Hippocampal formation (tissue), 2 donors: ENCODE data around the gene NME4.
A peak's percentile ranks its signal among the peaks of the same experiment; 100 is the strongest.
"Not testable (repeated sequence)": the region's sequence is repeated elsewhere in the genome, so short reads cannot be mapped to it uniquely, and the experiment has no call there.

Experiments
- DNase-seq, 2 donors: peaks; one replicate each; lab custom pipeline; 2025; lab: John Stamatoyannopoulos, UW

NME4 gene

DNA sequence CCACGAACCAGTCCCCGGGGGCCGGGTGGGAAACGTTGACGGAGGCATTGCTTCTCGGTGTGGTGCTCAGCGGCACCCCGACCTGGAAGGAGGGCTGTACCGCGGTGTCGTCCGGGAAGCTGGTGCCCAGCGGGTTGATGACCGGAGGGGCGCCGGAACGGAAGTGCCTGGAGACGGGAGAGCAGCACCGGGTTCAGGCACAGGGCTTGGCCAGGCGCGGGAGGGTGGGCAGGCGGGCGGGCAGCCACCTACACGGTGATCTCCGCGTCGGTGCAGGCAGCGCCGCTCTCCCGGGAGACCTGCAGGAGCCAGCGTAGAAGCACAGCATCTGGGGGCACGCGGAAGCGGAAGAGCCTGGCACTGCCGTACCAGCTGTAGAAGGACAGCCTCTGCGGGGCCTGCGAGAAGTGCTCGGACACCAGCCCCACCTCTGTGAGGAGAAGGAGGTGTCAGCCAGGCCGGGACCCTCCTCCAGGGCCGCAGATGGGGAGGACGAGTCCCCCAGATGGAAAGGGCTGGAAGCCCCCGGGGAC is 19.5 kb upstream of the NME4 start:
- DNase-seq: no peak

DNA sequence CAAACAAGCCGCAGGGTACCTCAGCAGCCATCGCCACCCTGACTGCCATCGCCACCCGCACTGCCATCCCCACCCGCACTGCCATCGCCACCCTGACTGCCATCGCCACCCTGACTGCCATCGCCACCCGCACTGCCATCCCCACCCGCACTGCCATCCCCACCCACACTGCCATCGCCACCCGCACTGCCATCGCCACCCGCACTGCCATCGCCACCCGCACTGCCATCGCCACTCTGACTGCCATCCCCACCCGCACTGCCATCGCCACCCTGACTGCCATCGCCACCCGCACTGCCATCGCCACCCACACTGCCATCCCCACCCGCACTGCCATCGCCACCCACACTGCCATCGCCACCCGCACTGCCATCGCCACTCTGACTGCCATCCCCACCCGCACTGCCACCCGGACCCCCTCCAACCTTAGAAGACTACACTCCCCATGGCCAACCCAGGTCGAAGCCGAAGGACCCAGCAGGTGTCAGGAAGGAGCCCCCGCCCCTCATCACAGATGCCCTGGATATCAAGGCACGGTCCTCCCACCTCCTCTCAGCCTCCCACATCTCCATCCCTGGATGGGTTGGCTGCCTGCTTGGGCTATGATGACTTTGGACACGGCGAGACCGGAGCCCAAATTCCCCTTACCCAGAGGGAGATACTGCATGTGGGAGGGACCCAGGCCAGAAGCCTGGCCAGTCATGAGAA is 18.7 kb upstream of the NME4 start:
- not testable (repeated sequence) for DNase-seq

DNA sequence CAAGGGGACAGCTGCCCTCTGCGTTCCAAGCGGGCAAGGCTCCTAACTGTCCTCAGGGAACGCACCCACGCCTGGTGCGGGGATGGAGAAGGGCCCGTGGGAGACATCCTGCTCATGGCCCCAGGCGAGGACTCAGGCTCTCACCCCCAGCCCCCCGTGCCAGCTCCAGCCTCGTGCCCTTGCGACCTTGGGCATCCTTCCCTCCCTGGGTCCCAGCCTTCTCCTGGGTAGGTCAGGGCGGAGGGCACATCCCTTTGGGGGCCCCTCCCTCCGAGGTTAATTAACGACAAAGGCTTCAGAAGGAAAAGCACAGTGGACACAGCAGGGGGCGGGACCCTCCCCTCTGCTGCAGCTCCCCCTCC is 18.2 kb upstream of the NME4 start:
- DNase-seq: no peak

DNA sequence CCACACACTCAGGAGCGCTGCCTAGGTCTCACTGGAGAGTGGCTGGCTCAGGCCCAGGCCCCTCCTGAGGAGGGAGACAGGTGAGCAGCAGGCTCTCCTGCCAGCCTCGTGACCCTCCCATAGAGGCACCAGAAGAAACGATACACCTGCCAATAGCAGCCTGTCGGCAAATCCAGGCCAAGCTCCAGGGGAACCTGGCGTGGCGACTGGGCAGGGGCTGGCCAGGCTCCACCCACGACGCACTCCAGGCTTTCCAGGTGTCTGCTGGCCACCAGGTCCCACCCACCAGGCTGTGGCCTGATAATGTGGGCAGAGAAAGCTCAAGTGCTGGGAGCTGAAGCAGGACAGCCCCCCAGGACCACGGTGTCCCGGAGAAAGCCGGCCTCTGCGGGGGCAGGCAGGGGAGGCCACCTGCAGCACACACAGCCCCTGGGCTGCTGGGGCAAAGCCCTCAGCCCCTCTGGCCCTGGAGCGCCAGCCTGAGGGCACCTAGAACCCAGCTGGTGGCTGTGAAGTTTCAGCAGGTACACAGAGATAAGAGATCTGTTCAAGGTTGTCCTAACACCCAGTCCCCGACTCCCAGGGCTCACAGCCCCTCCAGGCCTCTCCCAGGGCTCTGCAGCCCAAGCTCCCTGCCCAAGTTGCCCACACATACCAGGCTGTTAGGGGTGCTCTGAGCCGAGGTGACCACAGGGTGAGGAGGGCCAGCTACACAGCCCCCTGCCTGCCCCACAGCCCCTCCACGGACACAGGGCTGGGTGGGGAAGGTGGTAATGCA is 17.6 kb upstream of the NME4 start:
- DNase-seq: no peak

DNA sequence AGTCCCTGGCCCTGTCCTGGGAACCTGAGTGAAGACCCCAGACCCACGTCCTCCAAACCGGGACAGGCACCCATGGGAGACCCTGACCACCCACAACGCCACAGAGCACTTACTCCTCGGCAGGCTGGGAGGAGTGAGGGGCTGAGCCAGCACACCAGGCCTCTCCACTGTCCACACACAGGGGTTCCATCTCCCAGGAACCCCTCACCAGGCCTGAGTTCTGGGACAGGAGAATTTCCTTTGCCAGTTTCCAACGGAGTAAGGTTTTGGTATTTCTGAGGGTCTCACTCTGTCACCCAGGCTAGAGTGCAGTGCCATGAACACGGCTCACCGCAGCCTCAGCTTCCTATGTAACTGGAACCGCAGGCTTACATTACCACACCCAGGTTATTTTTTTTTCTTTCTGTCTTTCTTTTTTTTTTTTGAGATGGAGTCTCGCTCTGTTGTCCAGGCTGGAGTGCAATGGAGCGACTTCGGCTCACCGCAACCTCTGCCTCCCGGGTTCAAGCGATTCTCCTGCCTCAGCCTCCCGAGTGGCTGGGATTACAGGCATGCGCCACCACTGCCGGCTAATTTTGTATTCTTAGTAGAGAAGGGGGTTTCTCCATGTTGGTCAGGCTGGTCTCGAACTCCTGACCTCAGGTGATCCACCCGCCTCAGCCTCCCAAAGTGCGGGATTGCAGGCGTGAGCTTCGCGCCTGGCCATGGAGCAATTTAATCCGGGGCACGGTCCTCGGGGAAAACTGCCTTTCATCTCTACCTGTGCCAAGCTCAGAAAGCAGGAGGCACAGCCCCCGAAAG is 16.8 kb upstream of the NME4 start:
- no peak for DNase-seq

DNA sequence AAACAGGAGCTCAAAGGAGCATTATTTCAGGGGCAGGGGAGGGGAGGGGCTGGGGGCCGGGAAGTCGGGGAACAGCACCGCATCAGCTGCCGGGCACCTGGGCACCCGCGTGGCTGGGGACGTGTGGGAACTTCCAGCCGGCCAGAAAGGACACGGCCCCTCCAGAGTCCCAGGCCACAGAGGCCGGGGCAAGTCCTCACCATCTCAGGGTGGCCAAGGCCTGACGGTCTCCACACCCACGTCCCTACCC is 16.3 kb upstream of the NME4 start:
- DNase-seq: no peak

DNA sequence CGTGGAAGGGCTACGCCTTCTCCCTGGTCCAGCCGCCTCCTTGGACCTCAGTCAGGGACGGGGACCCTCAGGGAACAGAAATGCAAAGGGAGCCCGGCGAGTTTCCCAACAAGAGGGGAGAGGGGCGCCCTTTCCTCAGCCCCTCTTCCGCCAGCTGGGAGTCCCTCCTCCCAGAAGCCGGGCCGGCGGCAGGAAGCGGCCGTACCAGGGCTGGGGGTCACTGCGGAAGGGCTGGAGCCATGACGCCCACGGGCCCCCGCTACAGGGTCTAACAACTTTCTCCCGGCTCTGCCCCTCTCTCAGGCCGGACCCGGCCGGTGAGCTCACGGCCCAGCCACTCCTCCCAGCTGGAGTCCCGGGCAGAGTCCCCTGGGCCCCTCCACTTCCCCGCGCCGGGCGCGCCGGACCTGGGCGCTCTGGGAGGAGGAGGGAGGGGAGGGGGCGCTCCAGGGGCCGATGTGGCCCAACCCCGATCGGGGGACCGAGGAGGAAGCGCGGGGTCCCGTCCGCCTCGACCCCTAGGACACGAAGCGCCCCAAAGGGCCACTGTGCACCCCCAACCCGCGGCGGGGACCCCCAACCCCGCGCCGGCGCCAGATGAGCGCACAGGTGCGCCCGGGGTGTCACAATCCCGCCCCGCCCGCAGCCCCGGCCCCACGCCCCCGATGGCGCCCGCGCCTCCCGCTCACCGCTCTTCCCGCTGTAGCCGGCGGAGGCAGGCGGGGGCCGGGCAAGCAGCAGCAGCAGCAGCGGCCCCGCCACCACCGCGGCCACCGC is 15.8 kb upstream of the NME4 start:
- no peak for DNase-seq

DNA sequence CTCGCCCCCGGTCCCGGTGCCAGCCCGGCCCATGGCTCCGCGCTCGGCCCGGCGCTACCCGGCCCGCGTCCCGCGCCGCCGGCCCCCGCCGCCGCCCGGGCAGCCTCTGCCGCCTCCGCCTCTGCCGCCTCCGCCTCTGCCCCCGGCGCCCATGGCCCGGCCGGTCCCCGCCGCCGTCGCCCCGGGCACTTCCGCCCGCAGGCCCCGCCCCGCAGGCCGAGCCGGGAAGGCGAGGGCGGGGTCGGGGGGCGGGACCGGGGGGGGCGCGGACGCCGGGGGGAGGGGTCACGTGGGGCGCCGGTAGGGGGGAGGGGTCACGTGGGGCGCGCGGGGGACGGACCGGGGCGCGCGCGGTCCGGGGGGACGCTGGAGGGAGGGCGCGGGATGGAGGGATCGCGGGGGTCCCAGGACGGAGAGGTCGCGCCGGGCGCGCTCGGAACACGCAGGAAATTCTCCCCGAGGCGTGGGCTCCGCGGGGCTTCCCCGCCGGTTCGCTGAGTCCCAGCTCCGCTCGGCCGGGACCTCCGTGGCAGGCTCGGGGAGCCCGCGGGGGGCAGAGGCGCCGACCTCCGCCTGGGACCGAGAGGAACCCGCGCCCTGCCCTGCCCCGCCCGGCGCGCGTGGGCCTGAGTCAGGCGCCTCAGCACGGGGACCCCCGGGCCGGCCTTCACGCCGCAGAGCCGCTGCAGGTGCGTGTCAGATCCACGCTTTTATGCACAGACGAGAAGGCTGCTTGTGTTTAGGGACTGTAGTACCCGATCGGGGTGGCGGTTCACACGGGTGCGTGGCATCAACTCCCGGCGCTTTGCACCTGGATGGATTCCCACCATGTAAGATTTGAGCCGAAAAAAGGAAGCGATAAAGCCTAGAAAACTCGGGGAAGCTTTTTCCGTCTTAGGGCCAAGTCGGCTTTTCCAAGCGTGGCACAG is 14.9 kb upstream of the NME4 start, which contains the start of gene PGAP6:
TSS of gene PGAP6 (minus strand) at position 190 of the 929 bp plus-strand sequence. CDS start at position 33, 157 bp downstream.
- peak; percentile 52 to 69 for DNase-seq

DNA sequence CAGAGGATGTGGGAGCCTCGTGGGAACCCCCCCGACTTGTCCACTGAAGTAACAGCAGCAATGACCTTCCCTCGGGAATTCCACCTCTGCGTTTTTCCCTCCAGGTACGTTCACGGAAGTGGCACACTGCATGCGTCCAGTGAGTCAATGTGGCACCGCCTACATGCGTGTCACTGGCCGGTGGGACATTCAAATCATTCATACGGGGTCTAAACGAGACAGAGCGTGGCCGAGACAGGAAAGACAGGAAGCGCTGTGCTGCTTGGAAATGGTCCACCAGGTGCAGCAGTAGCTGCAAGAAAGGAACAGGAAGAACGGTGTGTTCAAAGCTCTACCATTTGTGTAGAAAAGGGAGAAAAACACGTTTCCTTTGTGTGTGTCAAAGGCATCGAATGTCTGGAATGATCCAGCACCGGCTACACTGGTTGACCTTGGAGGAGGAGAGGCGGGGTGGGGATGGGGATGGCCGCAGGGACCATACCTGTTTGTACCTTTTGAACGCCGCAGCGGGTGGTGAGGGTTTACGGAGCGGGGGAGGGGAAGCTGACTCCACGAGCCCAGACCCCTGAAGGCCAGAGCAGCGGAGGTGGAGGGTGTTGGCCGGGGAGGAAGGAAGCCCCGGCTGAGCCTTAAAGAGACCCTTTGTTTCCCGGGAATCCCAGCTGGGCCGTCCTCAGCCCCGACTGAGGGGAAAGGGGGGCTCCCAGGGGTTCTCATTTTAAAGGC is 13.5 kb upstream of the NME4 start:
- DNase-seq: no peak

DNA sequence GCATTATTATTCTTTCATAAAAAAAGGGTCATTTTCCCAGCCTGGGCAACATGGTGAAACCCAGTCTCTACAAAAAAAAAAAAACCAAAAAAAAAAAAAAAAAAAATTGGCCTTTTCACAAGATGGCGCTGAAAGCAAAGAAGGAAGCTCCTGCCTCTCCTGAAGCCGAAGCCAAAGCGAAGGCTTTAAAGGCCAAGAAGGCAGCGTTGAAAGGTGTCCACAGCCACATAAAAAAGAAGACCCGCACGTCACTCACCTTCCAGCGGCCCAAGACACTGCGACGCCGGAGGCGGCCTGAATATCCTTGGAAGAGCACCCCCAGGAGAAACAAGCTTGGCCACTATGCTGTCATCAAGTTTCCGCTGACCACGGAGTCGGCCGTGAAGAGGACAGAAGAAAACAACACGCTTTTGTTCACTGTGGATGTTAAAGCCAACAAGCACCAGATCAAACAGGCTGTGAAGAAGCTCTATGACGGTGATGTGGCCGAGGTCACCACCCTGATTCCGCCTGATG is 10.3 kb upstream of the NME4 start:
- peak; percentile 23 to 45 for DNase-seq

DNA sequence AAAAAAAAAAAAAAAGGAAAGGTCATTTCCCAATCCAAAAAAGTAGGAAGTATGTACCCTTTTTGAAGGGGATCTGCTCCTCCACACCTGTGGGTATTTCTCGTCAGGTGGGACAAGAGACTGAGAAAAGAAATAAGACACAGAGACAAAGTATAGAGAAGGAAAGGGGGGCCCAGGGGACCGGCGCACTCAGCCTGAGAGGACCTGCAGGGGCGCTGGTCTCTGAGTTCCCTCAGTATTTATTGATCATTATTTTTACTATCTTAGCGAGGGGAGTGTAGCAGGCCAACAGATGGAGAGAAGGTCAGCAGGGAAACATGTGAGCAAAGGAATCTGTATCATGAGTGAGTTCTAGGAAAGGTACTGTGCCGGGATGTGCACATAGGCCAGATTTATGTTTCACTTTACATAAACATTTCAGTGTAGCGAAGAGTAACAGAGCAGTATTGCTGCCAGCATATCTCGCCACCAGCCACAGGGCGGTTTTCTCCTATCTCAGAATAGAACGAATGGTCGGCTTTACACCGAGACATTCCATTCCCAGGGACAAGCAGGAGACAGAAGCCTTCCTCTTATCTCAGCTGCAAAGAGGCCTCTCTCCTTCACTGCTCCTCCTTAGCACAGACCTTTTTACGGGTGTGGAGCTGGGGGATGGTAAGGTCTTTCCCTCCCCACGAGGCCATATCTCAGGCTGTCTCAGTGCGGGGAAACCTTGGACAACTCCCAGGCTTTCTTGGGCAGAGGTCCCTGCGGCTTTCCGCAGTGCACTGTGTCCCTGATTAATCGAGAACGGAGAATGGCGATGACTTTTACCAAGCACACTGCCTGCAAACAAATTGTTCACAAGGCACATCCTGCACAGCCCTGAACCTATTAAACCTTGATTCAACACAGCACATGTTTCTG is 9.0 kb upstream of the NME4 start:
- not testable (repeated sequence) for DNase-seq

DNA sequence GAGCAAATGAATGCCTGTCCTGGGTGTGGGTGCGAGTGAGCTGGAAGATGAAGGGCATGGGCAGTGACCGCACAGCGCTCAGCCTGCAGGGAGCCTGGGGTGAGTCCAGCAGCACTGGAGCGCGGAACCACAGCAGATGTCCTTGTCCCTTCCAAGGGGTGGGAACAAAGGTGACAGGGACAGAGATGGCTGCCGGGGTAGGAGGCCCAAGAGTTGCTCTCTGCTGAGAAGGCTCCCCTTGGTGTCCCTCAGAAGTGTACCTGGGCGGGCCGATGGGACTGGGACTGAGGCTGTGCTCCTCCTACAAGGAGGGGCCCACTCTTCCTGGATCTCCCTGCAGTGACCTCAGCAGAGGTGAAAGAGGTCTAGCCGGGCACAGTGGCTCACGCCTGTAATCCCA is 7.6 kb upstream of the NME4 start:
- no peak for DNase-seq

DNA sequence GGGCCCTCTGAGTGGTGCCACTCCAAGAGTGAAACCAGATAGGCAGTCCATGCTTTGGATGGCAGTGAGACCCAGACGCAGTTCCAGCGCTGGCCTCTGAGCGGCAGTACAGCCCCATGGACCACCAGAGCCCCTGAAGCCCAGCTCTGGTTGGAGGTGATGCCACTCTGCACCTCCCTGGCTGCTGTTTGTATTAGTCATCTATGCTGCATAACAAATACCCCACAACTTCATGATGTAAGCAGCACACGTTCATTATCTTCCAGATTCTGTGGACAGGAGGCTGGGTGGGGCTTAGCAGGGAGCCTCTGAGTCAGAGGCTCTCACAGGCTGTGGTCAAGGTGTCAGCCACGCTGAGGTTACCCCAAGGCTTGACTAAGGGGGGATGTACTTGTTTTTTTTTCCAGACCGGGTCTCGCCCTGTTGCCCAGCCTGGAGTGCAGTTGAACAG is 5.1 kb upstream of the NME4 start:
- no peak for DNase-seq

DNA sequence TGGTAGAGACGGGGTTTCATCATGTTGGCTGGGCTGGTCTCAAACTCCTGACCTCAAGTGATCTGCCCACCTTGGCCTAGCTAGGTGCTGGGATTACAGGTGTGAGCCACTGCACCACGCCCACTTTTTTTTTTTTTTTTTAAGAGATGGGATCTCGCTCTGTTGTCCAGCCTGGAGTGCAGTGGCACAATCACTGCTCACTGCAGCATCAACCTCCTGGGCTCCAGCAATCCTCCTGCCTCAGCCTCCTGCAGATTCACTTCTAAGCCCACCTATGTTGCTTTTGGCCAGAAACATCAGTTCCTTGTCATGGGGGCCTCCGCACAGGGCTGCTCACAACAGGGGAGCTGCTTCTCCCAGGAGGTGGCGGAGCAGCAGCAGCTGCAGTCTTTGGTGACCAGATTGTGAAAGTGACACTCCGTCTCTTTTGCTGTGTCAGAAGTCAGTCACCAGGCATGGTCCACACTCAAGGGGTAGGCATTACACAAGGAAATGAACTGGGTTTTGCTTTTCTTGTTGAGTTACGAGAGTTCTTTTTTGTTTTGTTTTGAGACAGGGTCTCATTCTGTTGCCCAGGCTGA is 4.5 kb upstream of the NME4 start:
- no peak for DNase-seq

DNA sequence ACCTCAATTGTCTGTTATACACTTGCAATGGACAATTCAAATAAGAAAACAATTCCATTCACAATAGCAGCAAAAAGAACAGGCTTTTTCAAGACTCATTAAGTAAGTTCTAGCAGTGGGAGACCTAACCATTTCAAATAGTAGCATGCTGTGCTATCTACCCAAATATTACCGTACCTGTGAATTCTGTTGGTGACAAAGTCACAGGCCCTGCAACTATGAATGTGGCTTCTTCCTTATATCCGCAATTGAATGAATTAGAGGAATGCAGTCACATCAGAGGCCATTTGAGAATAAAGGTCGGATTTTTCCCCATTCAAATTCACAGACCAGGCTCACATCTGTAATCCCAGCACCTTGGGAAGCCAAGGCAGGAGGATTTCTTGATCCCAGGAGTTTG is 800 bp upstream of the NME4 start:
- no peak for DNase-seq

DNA sequence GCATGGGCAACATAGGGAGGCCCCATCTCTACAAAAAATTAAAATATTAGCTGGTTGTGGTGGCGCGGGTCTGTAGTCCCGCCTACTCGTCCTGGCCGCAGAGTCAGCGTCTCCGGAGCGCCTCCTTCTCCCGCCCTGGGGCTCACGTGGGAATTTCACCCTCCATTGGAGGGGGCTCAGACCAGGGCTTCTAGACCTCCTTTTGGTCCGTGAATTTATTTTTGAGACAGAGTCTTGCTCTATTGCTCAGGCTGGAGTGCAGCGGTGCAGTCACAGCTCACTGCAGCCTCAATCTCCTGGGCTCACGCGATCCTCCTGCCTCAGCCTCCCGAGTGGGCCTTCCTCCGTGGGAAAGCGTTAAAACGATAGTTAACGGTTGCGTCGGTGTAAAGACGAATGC is 394 bp upstream of the NME4 start:
- DNase-seq: no peak

DNA sequence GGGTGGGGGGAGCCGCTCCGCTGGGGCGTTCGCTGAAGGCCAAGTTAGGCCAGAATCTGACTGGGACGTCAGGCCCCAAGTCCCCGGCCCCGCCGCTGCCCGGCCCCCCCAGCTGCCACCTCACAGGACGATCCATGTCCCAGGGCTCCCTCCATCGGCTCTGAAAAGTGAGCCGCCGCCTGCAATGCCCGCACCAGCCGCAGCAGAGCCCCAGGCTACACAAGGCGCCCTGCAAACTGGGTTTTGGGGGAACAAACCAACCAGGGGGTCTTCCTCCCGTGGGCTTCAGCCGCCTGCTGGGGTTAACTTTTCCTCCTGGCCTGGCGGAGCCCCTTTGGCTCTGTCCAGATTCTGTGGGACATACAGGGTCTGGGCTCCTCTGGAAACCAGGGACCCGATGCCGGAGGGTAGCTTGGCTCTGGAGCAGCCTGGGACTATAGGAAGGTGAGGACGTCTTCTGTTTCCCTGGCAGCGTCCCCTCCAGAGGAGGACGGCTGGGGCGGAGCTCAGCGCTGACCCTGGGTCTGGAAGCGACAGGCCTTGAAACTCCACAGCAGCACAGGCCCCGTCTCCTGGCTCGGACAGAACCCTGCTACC is 835 bp downstream of the NME4 start:
- DNase-seq: peak; percentile 37 to 47
